Neuronal stem cell (in vitro differentiated cells): Measurements from ENCODE around the gene NR1I2.

Experiments
- DNase-seq: peaks from one replicate; pipeline ENCODE4 v3.0.0-alpha.2; 2013; ENCODE audit warnings: low spot score
- H2AFZ ChIP-seq: one replicate; pipeline ENCODE4 v1.6.1; 2013; ENCODE audit warnings: mild to moderate bottlenecking, low read length, inconsistent platforms
- H2AK5ac ChIP-seq: 2 replicates; pipeline ENCODE4 v1.6.1; 2013; ENCODE audit warnings: low read depth, mild to moderate bottlenecking, inconsistent platforms, low read length, moderate library complexity, mixed read lengths
- H2BK120ac ChIP-seq: 2 replicates; pipeline ENCODE4 v1.6.1; 2013; ENCODE audit warnings: low read depth, mild to moderate bottlenecking, inconsistent platforms, low read length, moderate library complexity, mixed read lengths
- H2BK12ac ChIP-seq: one replicate; pipeline ENCODE4 v1.6.1; 2013; ENCODE audit warnings: low read length, inconsistent platforms
- H2BK15ac ChIP-seq: 2 replicates; pipeline ENCODE4 v1.6.1; 2013; ENCODE audit warnings: mild to moderate bottlenecking, low read length, inconsistent platforms, mixed read lengths
- H2BK5ac ChIP-seq: one replicate; pipeline ENCODE4 v1.6.1; 2013; ENCODE audit warnings: inconsistent platforms, mild to moderate bottlenecking, low read length, moderate library complexity
- H3K14ac ChIP-seq: one replicate; pipeline ENCODE4 v1.6.1; 2013; ENCODE audit warnings: low read length, inconsistent platforms
- H3K18ac ChIP-seq: 2 replicates; pipeline ENCODE4 v1.6.1; 2013; ENCODE audit warnings: low read length, inconsistent platforms
- H3K23ac ChIP-seq: 2 replicates; pipeline ENCODE4 v1.6.1; 2013; ENCODE audit warnings: low read depth, mild to moderate bottlenecking, mixed read lengths, low read length, inconsistent platforms; ENCODE audit not compliant: poor library complexity
- H3K27ac ChIP-seq: replicated peaks from 3 replicates; pipeline ENCODE4 v1.5.1; 2013; ENCODE audit warnings: low read length, inconsistent platforms
- H3K27me3 ChIP-seq, 3 experiments: 2 replicates each; pipeline ENCODE4 v1.6.1; 2013; ENCODE audit warnings: low read length in 3 of 3, mild to moderate bottlenecking in 2 of 3, inconsistent platforms in 1 of 3, low read depth in 1 of 3, mixed read lengths in 1 of 3, moderate library complexity in 1 of 3; ENCODE audit not compliant: control insufficient read depth in 3 of 3, insufficient read depth in 3 of 3
- H3K36me3 ChIP-seq, 2 donors: replicated peaks in 1 of 2; 2 replicates each; pipeline ENCODE4 v1.6.1; 2013; ENCODE audit warnings: low read length in 2 of 2; ENCODE audit not compliant: control insufficient read depth in 2 of 2, insufficient read depth in 2 of 2
- H3K4ac ChIP-seq: 2 replicates; pipeline ENCODE4 v1.6.1; 2013; ENCODE audit warnings: inconsistent platforms, mild to moderate bottlenecking, low read length, moderate library complexity
- H3K4me1 ChIP-seq, 2 donors: 1 replicate in 1 of 2; 2 replicates in 1 of 2; pipeline ENCODE4 v1.6.1; 2013; ENCODE audit warnings: low read length in 2 of 2, low read depth in 1 of 2; ENCODE audit not compliant: control insufficient read depth in 2 of 2, insufficient read depth in 1 of 2
- H3K4me2 ChIP-seq: one replicate; pipeline ENCODE4 v1.6.1; 2013; ENCODE audit warnings: mild to moderate bottlenecking, low read length, inconsistent platforms; ENCODE audit not compliant: insufficient read depth, poor library complexity, severe bottlenecking
- H3K4me3 ChIP-seq, 2 donors: 2 replicates each; pipeline ENCODE4 v1.5.1; 2013; ENCODE audit warnings: low read length in 2 of 2, mild to moderate bottlenecking in 2 of 2, inconsistent platforms in 1 of 2, moderate library complexity in 1 of 2
- H3K79me1 ChIP-seq: one replicate; pipeline ENCODE4 v1.6.1; 2013; ENCODE audit warnings: low read depth, mild to moderate bottlenecking, inconsistent platforms, low read length, moderate library complexity
- H3K9ac ChIP-seq: one replicate; pipeline ENCODE4 v1.6.1; 2013; ENCODE audit warnings: mild to moderate bottlenecking, low read depth, low read length, inconsistent platforms; ENCODE audit not compliant: poor library complexity
- H3K9me3 ChIP-seq, 2 donors: replicated peaks in 1 of 2; 2 replicates each; pipeline versions ENCODE3 to v1.6.1; 2013; ENCODE audit warnings: low read length in 2 of 2, mild to moderate bottlenecking in 2 of 2, inconsistent platforms in 1 of 2, low read depth in 1 of 2, mixed read lengths in 1 of 2, moderate library complexity in 1 of 2; ENCODE audit not compliant: control insufficient read depth in 2 of 2, insufficient read depth in 1 of 2
- H4K8ac ChIP-seq: one replicate; pipeline ENCODE4 v1.6.1; 2013; ENCODE audit warnings: low read depth, mild to moderate bottlenecking, inconsistent platforms, low read length, moderate library complexity
- H4K91ac ChIP-seq: one replicate; pipeline ENCODE4 v1.6.1; 2013; ENCODE audit warnings: low read length, low read depth, mild to moderate bottlenecking, inconsistent platforms; ENCODE audit not compliant: poor library complexity
- WGBS, 2 donors: extraction: QIAGEN DNeasy Blood & Tissue Kit; methylation state at CpG; one replicate each; pipeline ENCODE4 v1.1.7; 2013; ENCODE audit warnings: missing lambda C conversion rate in 2 of 2, mixed read lengths in 1 of 2; ENCODE audit not compliant: insufficient read length in 2 of 2, insufficient replicate concordance in 1 of 2; ENCODE audit errors: extremely low coverage in 2 of 2; 5-methylcytosine and 5-hydroxymethylcytosine counted together

The NR1I2 gene

DNA sequence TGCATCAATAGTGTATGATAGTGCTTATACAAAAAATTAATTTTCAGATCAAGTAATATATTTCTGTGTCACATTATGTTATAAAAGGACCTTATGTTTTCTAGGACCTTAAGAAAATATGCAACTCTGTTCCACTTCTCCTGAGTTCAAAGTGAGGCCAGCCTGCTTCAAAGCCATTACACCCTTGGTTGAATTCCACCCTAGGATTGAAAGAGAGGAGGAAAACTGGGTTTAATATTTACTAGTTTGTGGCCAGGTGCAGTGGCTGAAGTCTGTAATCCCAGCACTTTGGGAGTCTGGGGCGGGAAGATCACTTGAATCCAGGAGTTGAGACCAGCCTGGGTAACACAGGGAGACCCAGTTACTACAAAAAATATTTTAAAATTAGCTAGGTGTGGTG is 32.9 kb upstream of the NR1I2 start:
- Histone ChIP-seq H3K27me3 (no peaks in the 10 kb centered on the region), H3K4ac (no peak overlapping the region), H3K27ac (no peak overlapping the region), H2AK5ac (no peak overlapping the region), H3K4me1 (no peaks in the 10 kb centered on the region), H3K79me1 (no peaks in the 10 kb centered on the region), H3K18ac (no peak overlapping the region), H3K14ac (no peak overlapping the region), H3K23ac (no peak overlapping the region), H2BK15ac (no peak overlapping the region), H3K36me3 (peaks cover 10 to 61% of the 10 kb centered on the region in 2 donors), H3K4me2 (no peak overlapping the region), H2AFZ (no peak overlapping the region), H3K9me3 (peaks cover 0 to 8% of the 10 kb centered on the region in 2 donors), H4K8ac (no peak overlapping the region), H2BK5ac (no peak overlapping the region), H3K4me3 (no peak overlapping the region), H2BK120ac (no peak overlapping the region), H3K9ac (no peak overlapping the region), H2BK12ac (no peak overlapping the region), H4K91ac (no peak overlapping the region)
- DNase-seq: no peak
- WGBS, 2 donors: no CpG with 5 or more reads among the region's 1 CpG

GRCh38 chr3:119751423-119751822 is 30.5 kb upstream of the NR1I2 start:
- Histone ChIP-seq H2AK5ac (no peak overlapping the region), H3K14ac (no peak overlapping the region), H3K4ac (no peak overlapping the region), H2BK120ac (no peak overlapping the region), H3K9ac (no peak overlapping the region), H3K4me3 (no peak overlapping the region), H2BK15ac (no peak overlapping the region), H3K27me3 (no peaks in the 10 kb centered on the region), H4K91ac (no peak overlapping the region), H3K4me1 (no peaks in the 10 kb centered on the region), H3K36me3 (peaks cover 11 to 48% of the 10 kb centered on the region in 2 donors), H2AFZ (no peak overlapping the region), H3K27ac (no peak overlapping the region), H4K8ac (no peak overlapping the region), H3K18ac (no peak overlapping the region), H3K79me1 (no peaks in the 10 kb centered on the region), H3K23ac (no peak overlapping the region), H3K9me3 (peaks cover 3 to 19% of the 10 kb centered on the region in 2 donors), H3K4me2 (no peak overlapping the region), H2BK5ac (no peak overlapping the region), H2BK12ac (no peak overlapping the region)
- no CpG with 5 or more reads among the region's 3 CpGs for WGBS, 2 donors
- no peak for DNase-seq

- H3K4ac ChIP-seq: no peak overlapping the region
- H2BK12ac ChIP-seq: no peak overlapping the region
- no peak overlapping the region for H2AFZ ChIP-seq
- H3K9me3 ChIP-seq: peaks cover 0 to 7% of the 10 kb centered on the region in 2 donors
- H2BK15ac ChIP-seq: no peak overlapping the region
- no peak overlapping the region for H2BK120ac ChIP-seq
- no peaks in the 10 kb centered on the region for H3K79me1 ChIP-seq
- no peak overlapping the region for H4K91ac ChIP-seq
- H3K18ac ChIP-seq: no peak overlapping the region
- no peak overlapping the region for H3K14ac ChIP-seq
- no peak overlapping the region for H2BK5ac ChIP-seq
- H3K23ac ChIP-seq: no peak overlapping the region
- H3K27me3 ChIP-seq: no peaks in the 10 kb centered on the region
- H2AK5ac ChIP-seq: no peak overlapping the region
- H3K9ac ChIP-seq: no peak overlapping the region
- H3K36me3 ChIP-seq: peaks cover 0 to 2% of the 10 kb centered on the region in 2 donors
- H3K4me3 ChIP-seq: no peak overlapping the region
- no peak for DNase-seq
- H3K27ac ChIP-seq: no peak overlapping the region
- no peaks in the 10 kb centered on the region for H3K4me1 ChIP-seq
- H4K8ac ChIP-seq: no peak overlapping the region
- WGBS, 2 donors: no CpG with 5 or more reads among the region's 1 CpG
- H3K4me2 ChIP-seq: no peak overlapping the region
Observed at GRCh38 chr3:119759962-119760361, 21.9 kb upstream of the NR1I2 start.

- Histone ChIP-seq H3K27ac (no peak overlapping the region), H2AK5ac (no peak overlapping the region), H3K9me3 (peaks cover 2 to 8% of the 10 kb centered on the region in 2 donors), H2BK5ac (no peak overlapping the region), H3K27me3 (no peaks in the 10 kb centered on the region), H3K79me1 (no peaks in the 10 kb centered on the region), H3K18ac (no peak overlapping the region), H3K36me3 (no peaks in the 10 kb centered on the region), H2BK12ac (no peak overlapping the region), H3K4me1 (no peaks in the 10 kb centered on the region), H3K23ac (no peak overlapping the region), H3K14ac (no peak overlapping the region), H4K8ac (no peak overlapping the region), H2BK120ac (no peak overlapping the region), H4K91ac (no peak overlapping the region), H3K4me2 (no peak overlapping the region), H2AFZ (no peak overlapping the region), H3K4me3 (no peak overlapping the region), H3K9ac (no peak overlapping the region), H3K4ac (no peak overlapping the region), H2BK15ac (no peak overlapping the region)
- DNase-seq: no peak
- no CpG with 5 or more reads among the region's 2 CpGs for WGBS, 2 donors
Observed at GRCh38 chr3:119762876-119763275, 19.0 kb upstream of the NR1I2 start.
